Natural killer cell (primary cell): ENCODE measurements around the gene SLC39A9. TPM values are rescaled to one million over a fixed set of nuclear protein-coding genes. Genes with fewer than 3 reads are reported as not detected.

Experiments used
- ATAC-seq, 3 donors: fragments of 150-1000 bp in 2 of 3; fragments of 200-7000 bp in 1 of 3; cut with Tn5 transposase; 1 replicate in 1 of 3; 2 replicates in 2 of 3; pipeline ENCODE4 v1.10.0; 2021; ENCODE audit warnings: mild to moderate bottlenecking in 2 of 3, moderate library complexity in 2 of 3
- DNase-seq, 2 donors: peaks; one replicate each; pipeline versions ENCODE4 v3.0.0 to v3.0.0-alpha.2; 2013 to 2021; ENCODE audit warnings: mixed read lengths in 1 of 2
- H3K27ac ChIP-seq: one replicate; pipeline ENCODE4 v1.5.1; 2013; ENCODE audit warnings: mild to moderate bottlenecking, low read length
- H3K27me3 ChIP-seq: one replicate; pipeline ENCODE4 v1.6.1; 2013; ENCODE audit warnings: low read length; ENCODE audit not compliant: control insufficient read depth, insufficient read depth
- H3K36me3 ChIP-seq: one replicate; pipeline ENCODE4 v1.6.1; 2013; ENCODE audit warnings: low read length; ENCODE audit not compliant: control insufficient read depth, insufficient read depth
- H3K4me1 ChIP-seq: one replicate; pipeline ENCODE4 v1.6.1; 2013; ENCODE audit warnings: low read length; ENCODE audit not compliant: control insufficient read depth, insufficient read depth
- H3K4me3 ChIP-seq: one replicate; pipeline ENCODE4 v1.5.1; 2013; ENCODE audit warnings: low read length
- H3K9me3 ChIP-seq: one replicate; pipeline ENCODE4 v1.6.1; 2013; ENCODE audit warnings: low read length; ENCODE audit not compliant: control insufficient read depth, insufficient read depth
- H3K27ac Mint-ChIP-seq, 2 donors: one replicate each; pipeline ENCODE4 v1.8.0; 2022; ENCODE audit warnings: mild to moderate bottlenecking in 2 of 2, mixed read lengths in 2 of 2, moderate library complexity in 1 of 2
- H3K27me3 Mint-ChIP-seq, 2 donors: one replicate each; pipeline ENCODE4 v1.8.0; 2022; ENCODE audit warnings: low read depth in 2 of 2, mixed read lengths in 2 of 2
- H3K36me3 Mint-ChIP-seq: one replicate; pipeline ENCODE4 v1.8.0; 2022; ENCODE audit warnings: mixed read lengths
- H3K4me1 Mint-ChIP-seq, 2 donors: one replicate each; pipeline ENCODE4 v1.8.0; 2022; ENCODE audit warnings: mixed read lengths in 2 of 2
- H3K4me3 Mint-ChIP-seq: one replicate; pipeline ENCODE4 v1.8.0; 2022; ENCODE audit warnings: mild to moderate bottlenecking, moderate library complexity, mixed read lengths
- H3K9me3 Mint-ChIP-seq, 2 donors: one replicate each; pipeline ENCODE4 v1.8.0; 2022; ENCODE audit warnings: mixed read lengths in 2 of 2
- WGBS: methylation state at CpG from one replicate; pipeline ENCODE4 v1.1.7; 2013; ENCODE audit warnings: missing lambda C conversion rate; ENCODE audit not compliant: insufficient coverage; 5-methylcytosine and 5-hydroxymethylcytosine counted together
- intact Hi-C: fragments of 100-400 bp; cut with micrococcal nuclease; formaldehyde crosslinking; loops from one replicate; pipeline ENCODE4 v1.14.2; 2022
- total RNA-seq, 4 donors: library from RNA; stranded (reverse); fragments of 120-200 nt in 1 of 4; gene quantifications; one replicate each; pipeline versions ENCODE4 v1.2.3 to v1.2.4, GENCODE V29; 2013 to 2022
- TF ChIP-seq, protein P1 (sequence below): fragments of 200-600 bp; IDR thresholded peaks from one replicate; pipeline ENCODE4 v1.8.0; 2022; ENCODE audit warnings: antibody characterized with exemption

SLC39A9 gene
- total RNA-seq, 3 donors from 2014 or later (not counting 1 experiment from before 2014, with no cell fraction given) = 30.9 to 34.6 (median 33.0) TPM

DNA sequence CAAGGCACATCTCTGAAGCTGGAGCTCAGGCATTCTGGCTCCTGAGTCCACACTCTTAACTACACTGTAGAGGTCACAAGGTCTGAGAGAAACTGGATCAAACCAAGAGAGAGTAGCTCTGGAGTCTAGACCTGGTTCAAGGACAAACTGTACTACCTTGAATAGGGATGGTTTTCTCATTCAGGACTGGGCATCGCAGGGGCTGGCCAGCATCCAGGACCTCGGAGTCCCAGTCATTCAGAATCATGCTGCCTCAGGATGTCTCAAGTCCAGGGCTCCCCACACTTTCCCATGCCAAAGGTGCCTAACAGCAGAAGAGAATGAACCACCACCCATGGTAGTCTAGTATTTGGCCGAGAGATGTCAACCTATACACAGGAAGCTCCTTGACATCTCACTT lies 72.9 kb downstream of the SLC39A9 start:
- no peaks in the 10 kb centered on the region for H3K4me1 Mint-ChIP-seq
- TF ChIP-seq, protein P1, sequence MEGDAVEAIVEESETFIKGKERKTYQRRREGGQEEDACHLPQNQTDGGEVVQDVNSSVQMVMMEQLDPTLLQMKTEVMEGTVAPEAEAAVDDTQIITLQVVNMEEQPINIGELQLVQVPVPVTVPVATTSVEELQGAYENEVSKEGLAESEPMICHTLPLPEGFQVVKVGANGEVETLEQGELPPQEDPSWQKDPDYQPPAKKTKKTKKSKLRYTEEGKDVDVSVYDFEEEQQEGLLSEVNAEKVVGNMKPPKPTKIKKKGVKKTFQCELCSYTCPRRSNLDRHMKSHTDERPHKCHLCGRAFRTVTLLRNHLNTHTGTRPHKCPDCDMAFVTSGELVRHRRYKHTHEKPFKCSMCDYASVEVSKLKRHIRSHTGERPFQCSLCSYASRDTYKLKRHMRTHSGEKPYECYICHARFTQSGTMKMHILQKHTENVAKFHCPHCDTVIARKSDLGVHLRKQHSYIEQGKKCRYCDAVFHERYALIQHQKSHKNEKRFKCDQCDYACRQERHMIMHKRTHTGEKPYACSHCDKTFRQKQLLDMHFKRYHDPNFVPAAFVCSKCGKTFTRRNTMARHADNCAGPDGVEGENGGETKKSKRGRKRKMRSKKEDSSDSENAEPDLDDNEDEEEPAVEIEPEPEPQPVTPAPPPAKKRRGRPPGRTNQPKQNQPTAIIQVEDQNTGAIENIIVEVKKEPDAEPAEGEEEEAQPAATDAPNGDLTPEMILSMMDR = no peak
- no peak overlapping the region for H3K27ac Mint-ChIP-seq
- intact Hi-C loops = no loop called here
- DNase-seq (no peak), ATAC-seq (no peak)
- no peak overlapping the region for H3K4me3 Mint-ChIP-seq
- H3K27me3 ChIP-seq = no peaks in the 10 kb centered on the region
- no peaks in the 10 kb centered on the region for H3K9me3 Mint-ChIP-seq
- no peaks in the 10 kb centered on the region for H3K36me3 ChIP-seq
- H3K27ac ChIP-seq = no peak overlapping the region
- no peaks in the 10 kb centered on the region for H3K9me3 ChIP-seq
- no peaks in the 10 kb centered on the region for H3K27me3 Mint-ChIP-seq
- 81% methylated on average over 3 of the region's 3 CpGs for WGBS
- no peaks in the 10 kb centered on the region for H3K36me3 Mint-ChIP-seq
- no peak overlapping the region for H3K4me3 ChIP-seq
- H3K4me1 ChIP-seq = no peaks in the 10 kb centered on the region

DNA sequence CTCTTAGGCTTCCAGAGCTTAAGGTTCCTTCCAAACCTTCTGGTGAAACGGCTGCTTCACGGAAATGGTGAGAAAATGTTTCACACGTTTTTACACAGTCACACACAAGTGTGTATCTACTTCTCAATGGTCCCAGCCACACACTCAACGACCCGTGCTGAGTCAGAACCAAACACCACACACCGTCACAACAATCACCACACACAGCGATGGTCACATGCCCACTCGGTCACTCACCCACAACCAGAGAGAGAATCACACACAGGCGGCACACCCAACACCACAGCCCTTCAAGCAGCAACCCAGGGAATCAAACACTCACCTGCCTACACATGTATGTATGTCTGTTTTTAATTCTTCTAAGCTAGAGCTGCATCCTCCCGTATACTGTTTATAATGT lies 73.4 kb downstream of the SLC39A9 start:
- no peaks in the 10 kb centered on the region for H3K4me1 ChIP-seq
- no peaks in the 10 kb centered on the region for H3K27me3 ChIP-seq
- H3K4me3 ChIP-seq = no peak overlapping the region
- no peaks in the 10 kb centered on the region for H3K9me3 ChIP-seq
- H3K36me3 ChIP-seq = no peaks in the 10 kb centered on the region
- WGBS = 71% methylated on average over 10 of the region's 10 CpGs
- TF ChIP-seq, protein P1 = no peak
- Mint-ChIP-seq H3K4me3 (no peak overlapping the region), H3K36me3 (no peaks in the 10 kb centered on the region), H3K27ac (no peak overlapping the region), H3K9me3 (no peaks in the 10 kb centered on the region), H3K4me1 (no peaks in the 10 kb centered on the region), H3K27me3 (no peaks in the 10 kb centered on the region)
- ATAC-seq = no peak
- no peak overlapping the region for H3K27ac ChIP-seq
- intact Hi-C loops = no loop called here
- no peak for DNase-seq

DNA sequence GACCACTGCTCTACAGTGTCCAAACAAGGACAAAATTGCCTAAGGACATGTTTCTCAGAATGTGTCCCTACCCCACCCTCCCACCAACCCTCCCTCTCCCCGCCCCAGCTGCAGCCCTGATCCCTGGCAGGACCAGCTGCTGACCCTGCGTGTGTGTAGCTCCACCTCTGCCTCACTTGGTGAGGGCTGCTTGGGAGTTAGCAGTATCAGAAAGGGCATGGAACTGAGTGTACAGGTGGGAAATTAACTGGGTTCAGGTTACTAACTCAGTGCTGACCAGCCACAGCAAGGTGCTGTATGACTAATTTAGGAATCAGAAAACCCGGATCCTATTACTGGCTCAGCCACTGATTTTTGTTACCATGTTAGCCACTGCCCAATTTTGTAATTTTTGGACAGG lies 74.8 kb downstream of the SLC39A9 start:
- TF ChIP-seq, protein P1 = no peak
- H3K4me1 Mint-ChIP-seq = no peaks in the 10 kb centered on the region
- Histone ChIP-seq H3K4me1 (no peaks in the 10 kb centered on the region), H3K36me3 (no peaks in the 10 kb centered on the region), H3K9me3 (no peaks in the 10 kb centered on the region), H3K27me3 (no peaks in the 10 kb centered on the region), H3K27ac (no peak overlapping the region), H3K4me3 (no peak overlapping the region)
- H3K9me3 Mint-ChIP-seq = no peaks in the 10 kb centered on the region
- no peak overlapping the region for H3K4me3 Mint-ChIP-seq
- intact Hi-C loops = no loop called here
- ATAC-seq (no peak), DNase-seq (no peak)
- no peak overlapping the region for H3K27ac Mint-ChIP-seq
- H3K27me3 Mint-ChIP-seq = no peaks in the 10 kb centered on the region
- 95% methylated on average over 2 of the region's 3 CpGs for WGBS
- no peaks in the 10 kb centered on the region for H3K36me3 Mint-ChIP-seq

DNA sequence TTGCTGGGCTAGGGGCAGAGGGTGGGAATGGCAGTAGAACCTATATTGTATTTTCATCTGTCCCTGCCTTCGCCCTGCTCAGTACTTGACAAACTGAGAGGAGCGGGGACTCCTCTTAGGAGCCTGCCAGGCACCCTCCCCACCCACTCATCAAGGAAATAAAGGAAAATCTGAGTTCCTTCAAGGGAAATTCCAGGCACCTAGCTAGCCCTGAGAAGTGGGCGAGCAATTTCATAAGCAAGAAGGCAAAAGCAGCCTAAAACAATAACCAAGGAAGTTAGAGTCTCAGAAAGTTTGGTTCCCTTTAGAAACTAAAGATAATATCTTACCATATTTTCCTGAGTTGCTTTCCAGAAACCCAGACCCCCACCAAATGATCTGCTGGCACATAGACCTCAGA lies 75.5 kb downstream of the SLC39A9 start:
- TF ChIP-seq, protein P1 = no peak
- Histone ChIP-seq H3K27me3 (no peaks in the 10 kb centered on the region), H3K4me3 (no peak overlapping the region), H3K36me3 (no peaks in the 10 kb centered on the region), H3K27ac (no peak overlapping the region), H3K9me3 (no peaks in the 10 kb centered on the region), H3K4me1 (no peaks in the 10 kb centered on the region)
- Mint-ChIP-seq H3K9me3 (no peaks in the 10 kb centered on the region), H3K27me3 (no peaks in the 10 kb centered on the region), H3K27ac (no peak overlapping the region), H3K4me3 (no peak overlapping the region), H3K4me1 (no peaks in the 10 kb centered on the region), H3K36me3 (no peaks in the 10 kb centered on the region)
- intact Hi-C loops = no loop called here
- DNase-seq (no peak), ATAC-seq (no peak)
- 84% methylated on average over 3 of the region's 3 CpGs for WGBS
